Fibroblast of lung (primary cell): ENCODE measurements around the gene EXOSC6. TPM values are rescaled to one million over a fixed set of nuclear protein-coding genes. Genes with fewer than 3 reads are reported as not detected.
"Not testable (repeated sequence)": the region's sequence is repeated elsewhere in the genome, so short reads cannot be mapped to it uniquely, and the experiment has no call there.

Experiments used
- DNase-seq, 2 donors: peaks; one replicate each; pipeline versions ENCODE4 v3.0.0 to v3.0.0-alpha.2; 2010; ENCODE audit warnings: low read depth in 2 of 2
- H2AFZ ChIP-seq: 2 replicates; pipeline ENCODE4 v1.5.1; 2012; ENCODE audit warnings: low read length, control low read depth, inconsistent platforms
- H3K27ac ChIP-seq: 2 replicates; pipeline ENCODE4 v1.5.1; 2011; ENCODE audit warnings: low read length, control low read depth; ENCODE audit not compliant: insufficient read depth
- H3K27me3 ChIP-seq: 2 replicates; pipeline ENCODE4 v1.5.1; 2011; ENCODE audit warnings: mild to moderate bottlenecking, low read length; ENCODE audit not compliant: control insufficient read depth, insufficient read depth
- H3K36me3 ChIP-seq: 2 replicates; pipeline ENCODE4 v1.5.1; 2011; ENCODE audit warnings: low read length; ENCODE audit not compliant: control insufficient read depth, insufficient read depth
- H3K4me1 ChIP-seq: 2 replicates; pipeline ENCODE4 v1.5.1; 2011; ENCODE audit warnings: low read length; ENCODE audit not compliant: control insufficient read depth, insufficient read depth; ENCODE audit errors: extremely low read depth
- H3K4me2 ChIP-seq: 2 replicates; pipeline ENCODE4 v1.5.1; 2011; ENCODE audit warnings: low read length, control low read depth; ENCODE audit not compliant: insufficient read depth; ENCODE audit errors: extremely low read depth
- H3K4me3 ChIP-seq, 4 experiments: fragments of 200-600 bp in 1 of 4; sonication (generic) in 1 of 4; replicated peaks in 1 of 4; 2 replicates each; pipeline ENCODE4 v1.5.1; 2011 to 2016; ENCODE audit warnings: low read length in 4 of 4, low read depth in 3 of 4, mild to moderate bottlenecking in 3 of 4, control low read depth in 2 of 4, inconsistent platforms in 1 of 4, mixed read lengths in 1 of 4; ENCODE audit not compliant: insufficient read depth in 1 of 4; ENCODE audit errors: control extremely low read depth in 1 of 4
- H3K79me2 ChIP-seq: 2 replicates; pipeline ENCODE4 v1.5.1; 2012; ENCODE audit warnings: mild to moderate bottlenecking, low read length, inconsistent platforms; ENCODE audit not compliant: control insufficient read depth, insufficient read depth
- H3K9ac ChIP-seq: 2 replicates; pipeline ENCODE4 v1.5.1; 2011; ENCODE audit warnings: mild to moderate bottlenecking, low read length, control low read depth; ENCODE audit not compliant: insufficient read depth
- H3K9me3 ChIP-seq: 2 replicates; pipeline ENCODE4 v1.5.1; 2012; ENCODE audit warnings: low read depth, low read length; ENCODE audit not compliant: control insufficient read depth, insufficient read depth
- H4K20me1 ChIP-seq: 2 replicates; pipeline ENCODE4 v1.5.1; 2011; ENCODE audit warnings: low read length; ENCODE audit not compliant: control insufficient read depth, insufficient read depth; ENCODE audit errors: extremely low read depth
- polyA plus RNA-seq, 2 donors: library from polyadenylated mRNA; depleted of rRNA in 1 of 2; stranded (reverse) in 1 of 2; unstranded in 1 of 2; fragments of >200 nt; gene quantifications; 2 replicates each; pipeline ENCODE4 v1.2.1, GENCODE V29; 2011 to 2012; ENCODE audit warnings: missing spikeins in 1 of 2
- total RNA-seq: library from RNA; depleted of rRNA; stranded (reverse); fragments of >200 nt; gene quantifications from 2 replicates; pipeline ENCODE4 v1.2.1, GENCODE V29; 2014

The EXOSC6 gene
- total and polyA plus RNA-seq, 2 donors (not counting 1 experiment from before 2014, with no cell fraction given) = 8.6 to 47.2 TPM

DNA sequence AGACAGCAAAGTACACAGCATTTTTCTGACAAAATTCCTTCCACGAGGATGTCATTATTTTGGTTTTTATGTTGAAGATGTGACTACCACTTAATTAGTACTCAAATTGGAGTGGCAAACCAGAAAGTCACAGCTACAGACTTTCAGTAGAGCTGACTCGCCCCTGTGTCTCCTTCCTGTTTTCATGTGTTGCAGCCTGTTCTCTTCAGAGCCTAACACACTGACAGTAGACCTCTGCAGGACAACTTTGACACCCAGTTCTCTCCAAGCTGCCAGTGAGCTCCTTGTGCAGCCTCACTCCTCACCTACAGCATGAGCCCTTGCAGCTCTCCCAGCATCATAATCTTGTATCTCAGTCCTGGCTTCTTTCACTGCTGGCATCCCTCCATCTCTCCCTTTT is 29.2 kb downstream of the EXOSC6 start:
- not testable (repeated sequence) for H2AFZ ChIP-seq, H3K36me3 ChIP-seq, H3K4me3 ChIP-seq, H3K9me3 ChIP-seq, DNase-seq, H3K27me3 ChIP-seq, H3K27ac ChIP-seq, H3K9ac ChIP-seq, H3K4me1 ChIP-seq, H4K20me1 ChIP-seq, H3K79me2 ChIP-seq, H3K4me2 ChIP-seq

DNA sequence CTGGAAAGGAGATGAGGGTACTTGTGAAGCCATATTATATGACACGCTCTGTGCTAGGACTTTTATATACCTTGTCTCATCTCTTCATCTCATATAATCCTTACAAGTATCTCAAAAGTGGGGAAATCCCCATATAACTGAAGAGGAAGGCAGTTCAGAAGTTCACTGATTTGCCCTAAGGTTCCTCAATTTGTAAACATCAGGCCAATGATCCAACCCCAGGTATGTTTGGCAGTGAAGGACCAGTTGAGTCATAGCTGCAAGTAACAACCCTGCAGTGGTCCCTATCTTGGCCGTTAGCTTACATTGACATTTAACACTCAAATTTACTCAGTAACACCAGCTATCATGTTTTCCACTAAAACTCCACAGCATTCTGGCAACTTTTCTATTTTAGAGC is 33.2 kb downstream of the EXOSC6 start:
- not testable (repeated sequence) for H3K4me2 ChIP-seq, H3K4me1 ChIP-seq, H2AFZ ChIP-seq, H3K9ac ChIP-seq, H3K4me3 ChIP-seq, H3K9me3 ChIP-seq, H3K36me3 ChIP-seq, H3K79me2 ChIP-seq, H4K20me1 ChIP-seq, H3K27me3 ChIP-seq, H3K27ac ChIP-seq
- DNase-seq = peak in 1 of 2 donors; percentile 18

DNA sequence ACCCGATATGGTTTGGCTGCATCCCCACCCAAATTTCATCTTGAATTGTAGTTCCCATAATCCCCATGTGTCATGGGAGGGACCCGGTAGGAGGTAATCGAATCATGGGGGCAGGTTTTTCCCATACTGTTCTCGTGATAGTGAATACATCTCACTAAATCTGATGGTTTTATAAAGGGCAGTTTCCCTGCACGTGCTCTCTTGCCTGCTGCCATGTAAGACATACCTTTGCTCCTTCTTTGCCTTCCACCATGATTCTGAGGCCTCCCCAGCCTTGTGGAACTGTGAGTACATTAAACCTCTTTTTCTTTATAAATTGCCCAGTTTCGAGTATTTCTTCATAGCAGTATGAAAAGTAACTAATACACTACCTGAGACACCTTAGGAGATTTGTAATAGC is 45.4 kb downstream of the EXOSC6 start:
- H3K27ac ChIP-seq, H3K36me3 ChIP-seq: not testable (repeated sequence)

DNA sequence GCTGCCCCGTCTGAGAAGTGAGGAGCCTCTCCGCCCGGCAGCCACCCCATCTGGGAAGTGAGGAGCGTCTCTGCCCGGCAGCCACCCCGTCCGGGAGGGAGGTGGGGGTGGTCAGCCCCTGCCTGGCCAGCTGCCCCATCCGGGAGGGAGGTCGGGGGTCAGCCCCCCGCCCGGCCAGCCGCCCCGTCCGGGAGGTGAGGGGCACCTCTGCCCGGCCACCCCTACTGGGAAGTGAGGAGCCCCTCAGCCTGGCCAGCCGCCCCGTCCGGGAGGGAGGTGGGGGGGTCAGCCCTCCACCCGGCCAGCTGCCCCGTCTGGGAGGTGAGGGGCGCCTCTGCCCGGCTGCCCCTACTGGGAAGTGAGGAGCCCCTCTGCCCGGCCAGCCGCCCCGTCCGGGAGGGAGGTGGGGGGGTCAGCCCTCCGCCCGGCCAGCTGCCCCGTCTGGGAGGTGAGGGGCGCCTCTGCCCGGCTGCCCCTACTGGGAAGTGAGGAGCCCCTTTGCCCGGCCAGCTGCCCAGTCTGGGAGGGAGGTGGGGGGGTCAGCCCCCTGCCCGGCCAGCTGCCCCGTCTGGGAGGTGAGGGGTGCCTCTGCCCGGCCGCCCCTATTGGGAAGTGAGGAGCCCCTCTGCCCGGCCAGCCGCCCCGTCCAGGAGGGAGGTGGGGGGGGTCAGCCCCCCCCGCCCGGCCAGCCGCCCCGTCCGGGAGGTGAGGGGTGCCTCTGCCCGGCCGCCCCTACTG is 46.9 kb downstream of the EXOSC6 start:
- not testable (repeated sequence) for H3K4me1 ChIP-seq, H3K4me2 ChIP-seq, DNase-seq, H3K27me3 ChIP-seq, H3K36me3 ChIP-seq, H3K27ac ChIP-seq, H3K9me3 ChIP-seq, H3K9ac ChIP-seq, H3K4me3 ChIP-seq, H3K79me2 ChIP-seq, H4K20me1 ChIP-seq, H2AFZ ChIP-seq

More for the DNA sequence above, 45.4 kb downstream of the EXOSC6 start:
- H3K9me3 ChIP-seq, H3K79me2 ChIP-seq, H2AFZ ChIP-seq, DNase-seq, H3K4me1 ChIP-seq, H3K4me2 ChIP-seq, H4K20me1 ChIP-seq, H3K4me3 ChIP-seq, H3K9ac ChIP-seq, H3K27me3 ChIP-seq: not testable (repeated sequence)

DNA sequence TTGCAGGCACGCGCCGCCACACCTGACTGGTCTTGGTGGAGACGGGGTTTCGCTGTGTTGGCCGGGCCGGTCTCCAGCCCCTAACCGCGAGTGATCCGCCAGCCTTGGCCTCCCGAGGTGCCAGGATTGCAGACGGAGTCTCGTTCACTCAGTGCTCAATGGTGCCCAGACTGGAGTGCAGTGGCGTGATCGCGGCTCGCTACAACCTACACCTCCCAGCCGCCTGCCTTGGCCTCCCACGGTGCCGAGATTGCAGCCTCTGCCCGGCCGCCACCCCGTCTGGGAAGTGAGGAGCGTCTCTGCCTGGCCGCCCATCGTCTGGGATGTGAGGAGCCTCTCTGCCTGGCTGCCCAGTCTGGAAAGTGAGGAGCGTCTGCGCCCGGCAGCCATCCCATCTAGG is 47.7 kb downstream of the EXOSC6 start:
- DNase-seq, H3K36me3 ChIP-seq, H2AFZ ChIP-seq, H3K4me1 ChIP-seq, H3K27me3 ChIP-seq, H3K4me3 ChIP-seq, H3K4me2 ChIP-seq, H3K27ac ChIP-seq, H4K20me1 ChIP-seq, H3K9me3 ChIP-seq, H3K79me2 ChIP-seq, H3K9ac ChIP-seq: not testable (repeated sequence)

DNA sequence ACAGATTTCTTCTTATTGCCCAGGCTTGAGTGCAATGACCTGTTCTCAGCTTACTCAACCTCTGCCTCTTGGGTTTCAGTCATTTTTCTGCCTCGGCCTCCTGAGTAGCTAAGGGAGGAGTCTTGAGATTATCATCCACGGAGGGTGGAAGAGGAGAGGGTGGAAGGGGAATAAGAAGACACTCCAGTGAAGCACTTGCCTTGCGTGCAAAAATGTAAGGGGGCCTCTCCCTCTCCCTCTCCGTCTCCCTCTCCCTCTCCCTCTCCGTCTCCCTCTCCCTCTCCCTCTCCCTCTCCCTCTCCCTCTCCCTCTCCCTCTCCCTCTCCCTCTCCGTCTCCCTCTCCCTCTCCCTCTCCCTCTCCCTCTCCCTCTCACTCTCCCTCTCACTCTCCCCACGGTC is 48.2 kb downstream of the EXOSC6 start:
- H2AFZ ChIP-seq, H3K79me2 ChIP-seq, H3K27me3 ChIP-seq, H3K9ac ChIP-seq, H3K27ac ChIP-seq, H4K20me1 ChIP-seq, H3K36me3 ChIP-seq, H3K9me3 ChIP-seq, DNase-seq, H3K4me1 ChIP-seq, H3K4me3 ChIP-seq, H3K4me2 ChIP-seq: not testable (repeated sequence)

DNA sequence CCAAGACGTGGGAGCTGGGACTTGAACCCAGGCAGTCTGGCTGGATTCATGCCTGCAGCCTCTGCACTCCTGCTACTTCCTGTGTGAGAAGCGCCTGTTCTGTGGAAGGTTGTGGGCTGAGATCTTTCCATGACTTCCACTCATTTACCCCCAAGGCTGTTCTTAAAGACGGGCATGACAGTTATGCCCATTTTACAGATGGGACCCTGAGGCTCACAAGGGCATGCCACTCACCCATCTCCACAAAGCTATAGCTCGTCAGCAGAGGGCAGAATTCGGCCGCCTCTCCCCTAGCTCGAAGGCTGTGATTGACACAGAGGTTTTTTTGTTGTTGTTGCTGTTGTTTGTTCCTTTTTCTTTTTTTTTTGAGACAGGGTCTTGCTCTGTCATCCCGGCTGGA is 51.7 kb downstream of the EXOSC6 start:
- not testable (repeated sequence) for H3K9ac ChIP-seq, H3K79me2 ChIP-seq, H3K9me3 ChIP-seq, H3K36me3 ChIP-seq, H2AFZ ChIP-seq, H4K20me1 ChIP-seq, H3K4me2 ChIP-seq, H3K27me3 ChIP-seq, H3K27ac ChIP-seq, H3K4me3 ChIP-seq, H3K4me1 ChIP-seq, DNase-seq
